GM10248 (cell line): Measurements from ENCODE around the gene ATP10B.

Experiments used
- CTCF ChIA-PET: fragments of 300-600 bp; sonication (Branson Sonifier 250); formaldehyde crosslinking; extraction: SDS; loops from one replicate; lab custom pipeline; 2021; ENCODE audit warnings: antibody characterized with exemption; lab: Yijun Ruan, JAX
- POLR2A ChIA-PET: fragments of 350-650 bp; sonication (Branson Sonifier 250); formaldehyde crosslinking; extraction: SDS; loops from one replicate; lab custom pipeline; 2020; ENCODE audit warnings: antibody characterized with exemption; lab: Yijun Ruan, JAX
- DNase-seq: peaks from one replicate; pipeline ENCODE4 v3.0.0; 2012; ENCODE audit errors: extremely low spot score
- CTCF ChIP-seq: IDR thresholded peaks from 2 replicates; pipeline ENCODE4 v1.5.1; 2012; ENCODE audit warnings: mild to moderate bottlenecking, low read depth; ENCODE audit errors: extremely low read depth, missing control alignments, control extremely low read depth

The ATP10B gene

GRCh38 chr5:160747987-160748386 is 104.0 kb downstream of the ATP10B start:
- CTCF ChIA-PET: no interaction called here

GRCh38 chr5:160747559-160747958 is 104.5 kb downstream of the ATP10B start:
- POLR2A ChIA-PET: no interaction called here
- no peak for DNase-seq
- TF ChIP-seq CTCF: no peak
- CTCF ChIA-PET: no interaction called here

More at GRCh38 chr5:160747987-160748386, 104.0 kb downstream of the ATP10B start:
- POLR2A ChIA-PET: no interaction called here
- no peak for TF ChIP-seq CTCF
- no peak for DNase-seq

GRCh38 chr5:160744268-160745101 is 107.5 kb downstream of the ATP10B start:
- CTCF ChIA-PET: interaction anchor here (1.3 to 1.8 kb wide), 2 partner anchors 9 to 14 kb away, joined by 4 read pairs; no protein-coding TSS in a partner anchor
- POLR2A ChIA-PET: no interaction called here
- no peak for DNase-seq
- no peak for TF ChIP-seq CTCF

- CTCF ChIA-PET: interaction anchor here (1.3 kb wide), 1 partner anchor 11 kb away, joined by 4 read pairs; no protein-coding TSS in a partner anchor
- POLR2A ChIA-PET: no interaction called here
- no peak for DNase-seq
- no peak for TF ChIP-seq CTCF
Observed at GRCh38 chr5:160743027-160743426, 109.0 kb downstream of the ATP10B start.

- POLR2A ChIA-PET: no interaction called here
- DNase-seq: no peak
- no peak for TF ChIP-seq CTCF
- CTCF ChIA-PET: no interaction called here
Observed at GRCh38 chr5:160742446-160742845, 109.6 kb downstream of the ATP10B start.

- no peak for DNase-seq
- ChIA-PET CTCF (no interaction called here), POLR2A (no interaction called here)
- TF ChIP-seq CTCF: no peak
Observed at GRCh38 chr5:160727296-160727997, 124.6 kb downstream of the ATP10B start.
